GM18858 (cell line): ENCODE measurements around the gene NDUFA12.

ENCODE experiments used
- ATAC-seq: cut with Tn5 transposase; IDR thresholded peaks from one replicate; pipeline ENCODE4 v1.9.1; 2021; ENCODE audit not compliant: unreplicated experiment

The NDUFA12 gene

GRCh38 chr12:94942663-94943062 lies 60.8 kb downstream of the NDUFA12 start:
- ATAC-seq: no peak

GRCh38 chr12:94941440-94941862 lies 62.0 kb downstream of the NDUFA12 start:
- no peak for ATAC-seq

GRCh38 chr12:94940771-94941170 lies 62.7 kb downstream of the NDUFA12 start:
- no peak for ATAC-seq

GRCh38 chr12:94938583-94938982 lies 64.9 kb downstream of the NDUFA12 start:
- ATAC-seq: no peak

- ATAC-seq: no peak
Observed at GRCh38 chr12:94930772-94931171, 72.7 kb downstream of the NDUFA12 start.

- no peak for ATAC-seq
Observed at GRCh38 chr12:94930216-94930654, 73.3 kb downstream of the NDUFA12 start.

GRCh38 chr12:94929780-94930179 lies 73.7 kb downstream of the NDUFA12 start:
- no peak for ATAC-seq

GRCh38 chr12:94925729-94926128 lies 77.8 kb downstream of the NDUFA12 start:
- ATAC-seq: no peak

GRCh38 chr12:94925206-94925605 lies 78.3 kb downstream of the NDUFA12 start:
- no peak for ATAC-seq

- ATAC-seq: no peak
Observed at GRCh38 chr12:94922561-94922960, 80.9 kb downstream of the NDUFA12 start.
